Astrocyte (in vitro differentiated cells and primary cell): ENCODE data around the gene TMA7. TPM values are rescaled to one million over a fixed set of nuclear protein-coding genes. Genes with fewer than 3 reads are reported as not detected.

Source experiments
- DNase-seq: peaks from one replicate; pipeline ENCODE4 v3.0.0-alpha.2; 2010; ENCODE audit warnings: low read depth
- FAIRE-seq: peaks from 2 replicates; lab custom pipeline; 2011; peaks lifted over from hg19 to GRCh38; lab: Jason Lieb, UNC
- H2AFZ ChIP-seq: 2 replicates; pipeline ENCODE4 v1.6.0; 2012; ENCODE audit warnings: low read depth, low read length, inconsistent platforms
- H3K27ac ChIP-seq: 2 replicates; pipeline ENCODE4 v1.5.1; 2011; ENCODE audit warnings: low read depth, low read length, inconsistent platforms
- H3K27me3 ChIP-seq: 2 replicates; pipeline ENCODE4 v1.6.0; 2011; ENCODE audit warnings: low read length, inconsistent platforms; ENCODE audit not compliant: insufficient read depth
- H3K36me3 ChIP-seq: 2 replicates; pipeline ENCODE4 v1.5.1; 2011; ENCODE audit warnings: low read length, inconsistent platforms; ENCODE audit not compliant: insufficient read depth
- H3K4me1 ChIP-seq: 2 replicates; pipeline ENCODE4 v1.5.1; 2011; ENCODE audit warnings: low read length, inconsistent platforms; ENCODE audit not compliant: insufficient read depth
- H3K4me2 ChIP-seq: 2 replicates; pipeline ENCODE4 v1.6.0; 2012; ENCODE audit warnings: low read length, inconsistent platforms
- H3K4me3 ChIP-seq: 2 replicates; pipeline ENCODE4 v1.5.1; 2011; ENCODE audit warnings: low read depth, mild to moderate bottlenecking, low read length, inconsistent platforms; ENCODE audit not compliant: insufficient read depth
- H3K79me2 ChIP-seq: 2 replicates; pipeline ENCODE4 v1.6.0; 2012; ENCODE audit warnings: mild to moderate bottlenecking, low read length, inconsistent platforms; ENCODE audit not compliant: insufficient read depth
- H3K9ac ChIP-seq: 2 replicates; pipeline ENCODE4 v1.6.0; 2012; ENCODE audit warnings: mild to moderate bottlenecking, low read length, inconsistent platforms
- H3K9me3 ChIP-seq: 2 replicates; pipeline ENCODE4 v1.5.1; 2012; ENCODE audit warnings: low read depth, mild to moderate bottlenecking, low read length, inconsistent platforms; ENCODE audit not compliant: insufficient read depth
- H4K20me1 ChIP-seq: 2 replicates; pipeline ENCODE4 v1.6.0; 2012; ENCODE audit warnings: low read length, inconsistent platforms; ENCODE audit not compliant: insufficient read depth
- H3K27ac Mint-ChIP-seq: one replicate; pipeline ENCODE4 v1.8.0; 2021; ENCODE audit warnings: mild to moderate bottlenecking, mixed read lengths; ENCODE audit not compliant: unreplicated experiment
- H3K27me3 Mint-ChIP-seq: one replicate; pipeline ENCODE4 v1.8.0; 2021; ENCODE audit warnings: low read depth, mixed read lengths; ENCODE audit not compliant: unreplicated experiment
- H3K36me3 Mint-ChIP-seq: one replicate; pipeline ENCODE4 v1.8.0; 2021; ENCODE audit warnings: low read depth, mixed read lengths; ENCODE audit not compliant: unreplicated experiment
- H3K4me1 Mint-ChIP-seq: one replicate; pipeline ENCODE4 v1.8.0; 2021; ENCODE audit warnings: low read depth, mixed read lengths; ENCODE audit not compliant: unreplicated experiment
- H3K4me3 Mint-ChIP-seq: one replicate; pipeline ENCODE4 v1.8.0; 2021; ENCODE audit warnings: mild to moderate bottlenecking, moderate library complexity, mixed read lengths; ENCODE audit not compliant: unreplicated experiment
- H3K9me3 Mint-ChIP-seq: one replicate; pipeline ENCODE4 v1.8.0; 2021; ENCODE audit warnings: mild to moderate bottlenecking, mixed read lengths; ENCODE audit not compliant: unreplicated experiment
- CTCF ChIP-seq: IDR thresholded peaks from 2 replicates; pipeline ENCODE4 v1.5.1; 2011; ENCODE audit warnings: low read depth, mild to moderate bottlenecking, inconsistent platforms, low read length, moderate library complexity; ENCODE audit not compliant: insufficient read depth
- EZH2 ChIP-seq: IDR thresholded peaks from 2 replicates; pipeline ENCODE4 v1.6.1; 2012; ENCODE audit warnings: mild to moderate bottlenecking, low read length, inconsistent platforms; ENCODE audit not compliant: insufficient read depth
- total RNA-seq: library from RNA; stranded (reverse); gene quantifications from 2 replicates; pipeline ENCODE4 v1.2.1, GENCODE V29; 2021

The TMA7 gene
- total RNA-seq, 1 donor from 2014 or later: 272 TPM

DNA sequence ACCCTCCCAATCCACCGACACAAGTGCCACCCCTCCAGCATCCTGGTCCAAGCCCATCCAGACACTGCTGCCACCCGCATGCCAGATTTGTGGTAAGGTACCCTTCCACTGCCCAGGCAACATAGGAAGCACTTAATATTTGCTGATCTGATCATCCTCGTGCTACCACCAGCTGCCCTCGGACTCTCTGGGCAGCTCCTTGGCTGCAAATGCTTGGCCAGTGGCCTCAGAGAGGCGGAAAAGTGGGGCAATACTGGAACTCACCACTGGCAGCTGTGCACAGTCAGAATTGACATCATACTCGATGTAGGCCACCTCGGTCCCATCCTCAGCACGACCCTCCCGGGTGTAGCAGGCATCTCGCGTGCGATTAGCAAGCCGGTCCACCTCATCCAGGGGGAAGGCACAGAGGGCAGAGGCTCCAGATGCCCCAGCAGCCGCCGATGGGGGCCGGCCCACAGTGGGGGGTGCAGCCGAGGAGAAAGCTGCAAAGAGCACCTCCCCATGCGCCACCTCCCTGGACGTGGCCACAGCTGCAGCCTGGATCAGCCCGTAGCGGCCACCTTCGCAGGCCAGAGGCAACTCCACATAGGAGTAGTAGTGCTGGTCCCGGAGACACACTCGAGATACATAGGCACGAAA is 16.7 kb upstream of the TMA7 start:
- H3K4me3 Mint-ChIP-seq: no peak overlapping the region
- H3K9me3 Mint-ChIP-seq: no peaks in the 10 kb centered on the region
- Histone ChIP-seq H3K9ac (no peak overlapping the region), H4K20me1 (peaks cover 89% of the 10 kb centered on the region), H3K36me3 (no peaks in the 10 kb centered on the region), H3K9me3 (no peaks in the 10 kb centered on the region), H3K4me2 (no peak overlapping the region), H3K79me2 (peaks cover 47% of the 10 kb centered on the region), H3K4me1 (peaks cover 33% of the 10 kb centered on the region), H3K4me3 (no peak overlapping the region), H3K27ac (no peak overlapping the region), H2AFZ (no peak overlapping the region), H3K27me3 (no peaks in the 10 kb centered on the region)
- H3K27me3 Mint-ChIP-seq: no peaks in the 10 kb centered on the region
- TF ChIP-seq EZH2 (no peak), CTCF (no peak)
- H3K4me1 Mint-ChIP-seq: peaks cover 30% of the 10 kb centered on the region
- H3K27ac Mint-ChIP-seq: no peak overlapping the region
- H3K36me3 Mint-ChIP-seq: peaks cover 10% of the 10 kb centered on the region
- DNase-seq: no peak
- FAIRE-seq: no peak

DNA sequence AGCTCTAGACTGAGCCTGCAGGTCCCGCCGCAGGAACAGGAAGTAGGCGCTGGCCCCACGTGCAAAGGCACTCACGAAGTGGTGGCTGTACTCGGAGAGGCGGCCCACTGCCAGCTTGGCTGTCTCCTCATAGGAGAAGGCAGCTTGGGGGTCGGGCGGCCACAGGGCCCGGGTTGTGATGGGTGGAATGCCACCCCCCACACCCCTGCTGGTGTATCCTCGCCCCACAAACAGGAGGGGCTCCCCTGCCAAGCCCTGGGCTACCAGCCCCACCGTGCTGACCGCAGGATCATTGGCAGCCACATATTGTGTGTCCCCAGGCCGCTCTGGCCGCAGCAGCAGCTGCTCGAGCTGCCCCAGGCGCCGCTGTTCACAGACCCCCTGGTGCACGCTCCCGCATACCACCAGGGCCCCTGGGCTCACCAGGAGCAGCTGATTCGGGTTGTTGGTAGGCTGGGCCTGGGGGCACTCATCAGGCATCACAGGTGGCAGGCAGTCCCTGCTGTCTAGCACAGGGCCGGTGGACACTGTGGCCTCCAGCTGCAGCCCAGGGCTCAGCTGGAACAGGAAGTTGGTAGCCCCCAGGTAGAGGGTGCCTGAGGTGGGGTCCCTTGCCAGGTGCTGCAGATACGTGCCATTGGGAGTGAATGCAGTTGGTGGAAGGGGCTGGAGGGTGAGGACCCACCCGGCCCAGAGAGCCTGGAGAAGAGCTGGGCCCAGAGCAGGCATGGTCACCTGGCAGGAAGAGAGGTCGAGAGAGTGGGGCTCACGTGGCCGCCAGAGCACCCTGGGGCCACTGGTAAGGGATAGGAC is 16.0 kb upstream of the TMA7 start:
- Mint-ChIP-seq H3K9me3 (no peaks in the 10 kb centered on the region), H3K27ac (no peak overlapping the region), H3K4me1 (peaks cover 31% of the 10 kb centered on the region), H3K4me3 (no peak overlapping the region), H3K27me3 (no peaks in the 10 kb centered on the region), H3K36me3 (peaks cover 10% of the 10 kb centered on the region)
- TF ChIP-seq CTCF (no peak), EZH2 (no peak)
- Histone ChIP-seq H3K4me2 (no peak overlapping the region), H3K4me3 (no peak overlapping the region), H3K4me1 (peaks cover 33% of the 10 kb centered on the region), H3K9me3 (no peaks in the 10 kb centered on the region), H3K27me3 (no peaks in the 10 kb centered on the region), H2AFZ (no peak overlapping the region), H3K79me2 (peaks cover 49% of the 10 kb centered on the region), H4K20me1 (peaks cover 84% of the 10 kb centered on the region), H3K36me3 (no peaks in the 10 kb centered on the region), H3K27ac (no peak overlapping the region), H3K9ac (no peak overlapping the region)
- FAIRE-seq: no peak
- DNase-seq: no peak
